SJCRH30 (cell line): ENCODE data around the gene ITK. TPM values are rescaled to one million over a fixed set of nuclear protein-coding genes. Genes with fewer than 3 reads are reported as not detected.

Experiments
- DNase-seq, 2 experiments: peaks; one replicate each; pipeline ENCODE4 v3.0.0-alpha.2; 2015 to 2020
- H3K27ac ChIP-seq: fragments of 250-450 bp; sonication (Bioruptor Pico); 2 replicates; pipeline ENCODE4 v1.5.1; 2020; ENCODE audit warnings: mild to moderate bottlenecking, moderate library complexity
- H3K27me3 ChIP-seq: fragments of 250-450 bp; sonication (Bioruptor Pico); 2 replicates; pipeline ENCODE4 v1.5.1; 2020; ENCODE audit warnings: mild to moderate bottlenecking, moderate library complexity
- H3K36me3 ChIP-seq: fragments of 250-450 bp; sonication (Bioruptor Pico); 2 replicates; pipeline ENCODE4 v1.5.1; 2020; ENCODE audit warnings: mild to moderate bottlenecking, moderate library complexity
- H3K4me1 ChIP-seq: fragments of 250-450 bp; sonication (Bioruptor Pico); 2 replicates; pipeline ENCODE4 v1.5.1; 2020; ENCODE audit warnings: mild to moderate bottlenecking, moderate library complexity
- H3K4me3 ChIP-seq: fragments of 250-450 bp; sonication (Bioruptor Pico); 2 replicates; pipeline ENCODE4 v1.5.1; 2020; ENCODE audit warnings: mild to moderate bottlenecking, moderate library complexity
- H3K9me3 ChIP-seq: fragments of 250-450 bp; sonication (Bioruptor Pico); replicated peaks from 2 replicates; pipeline ENCODE4 v1.5.1; 2020; ENCODE audit warnings: mild to moderate bottlenecking, moderate library complexity
- total RNA-seq: library from RNA; depleted of rRNA; stranded (reverse); fragments of >200 nt; shearing (Covaris generic); gene quantifications from 2 replicates; pipeline ENCODE4 v1.2.3, GENCODE V29; 2014

ITK gene
- total RNA-seq, 1 experiment from 2014 or later = not detected

GRCh38 chr5:157213527-157214243 lies 33.0 kb downstream of the ITK start:
- Histone ChIP-seq H3K9me3 (no peaks in the 10 kb centered on the region), H3K4me1 (no peaks in the 10 kb centered on the region), H3K36me3 (no peaks in the 10 kb centered on the region), H3K4me3 (no peak overlapping the region), H3K27me3 (no peaks in the 10 kb centered on the region), H3K27ac (no peak overlapping the region)
- no peak for DNase-seq

GRCh38 chr5:157214415-157214814 lies 33.8 kb downstream of the ITK start:
- no peaks in the 10 kb centered on the region for H3K36me3 ChIP-seq
- H3K4me1 ChIP-seq = no peaks in the 10 kb centered on the region
- no peak overlapping the region for H3K27ac ChIP-seq
- no peaks in the 10 kb centered on the region for H3K27me3 ChIP-seq
- H3K9me3 ChIP-seq = no peaks in the 10 kb centered on the region
- no peak for DNase-seq
- no peak overlapping the region for H3K4me3 ChIP-seq

GRCh38 chr5:157214861-157215513 lies 34.3 kb downstream of the ITK start:
- Histone ChIP-seq H3K27me3 (no peaks in the 10 kb centered on the region), H3K36me3 (no peaks in the 10 kb centered on the region), H3K27ac (no peak overlapping the region), H3K4me3 (no peak overlapping the region), H3K4me1 (no peaks in the 10 kb centered on the region), H3K9me3 (no peaks in the 10 kb centered on the region)
- DNase-seq = no peak

- no peak overlapping the region for H3K4me3 ChIP-seq
- H3K36me3 ChIP-seq = no peaks in the 10 kb centered on the region
- DNase-seq = no peak
Measured at GRCh38 chr5:157215514-157216167, 35.0 kb downstream of the ITK start.

GRCh38 chr5:157216391-157217142 lies 35.9 kb downstream of the ITK start:
- Histone ChIP-seq H3K27ac (no peak overlapping the region), H3K36me3 (no peaks in the 10 kb centered on the region), H3K27me3 (no peaks in the 10 kb centered on the region), H3K4me3 (no peak overlapping the region), H3K4me1 (no peaks in the 10 kb centered on the region), H3K9me3 (no peaks in the 10 kb centered on the region)
- no peak for DNase-seq

More at GRCh38 chr5:157215514-157216167, 35.0 kb downstream of the ITK start:
- Histone ChIP-seq H3K4me1 (no peaks in the 10 kb centered on the region), H3K27ac (no peak overlapping the region), H3K27me3 (no peaks in the 10 kb centered on the region), H3K9me3 (no peaks in the 10 kb centered on the region)

- no peaks in the 10 kb centered on the region for H3K9me3 ChIP-seq
- H3K36me3 ChIP-seq = no peaks in the 10 kb centered on the region
- no peaks in the 10 kb centered on the region for H3K4me1 ChIP-seq
- H3K27ac ChIP-seq = no peak overlapping the region
- no peak overlapping the region for H3K4me3 ChIP-seq
- DNase-seq = no peak
- no peaks in the 10 kb centered on the region for H3K27me3 ChIP-seq
Measured at GRCh38 chr5:157217289-157218024, 36.8 kb downstream of the ITK start.

GRCh38 chr5:157219491-157220271 lies 39.0 kb downstream of the ITK start:
- Histone ChIP-seq H3K4me3 (no peak overlapping the region), H3K27ac (no peak overlapping the region), H3K9me3 (no peaks in the 10 kb centered on the region), H3K27me3 (no peaks in the 10 kb centered on the region), H3K4me1 (no peaks in the 10 kb centered on the region), H3K36me3 (no peaks in the 10 kb centered on the region)
- no peak for DNase-seq

GRCh38 chr5:157221959-157222358 lies 41.3 kb downstream of the ITK start:
- no peaks in the 10 kb centered on the region for H3K9me3 ChIP-seq
- H3K4me1 ChIP-seq = no peaks in the 10 kb centered on the region
- H3K27me3 ChIP-seq = no peaks in the 10 kb centered on the region
- H3K36me3 ChIP-seq = no peaks in the 10 kb centered on the region
- H3K4me3 ChIP-seq = no peak overlapping the region
- DNase-seq = no peak
- H3K27ac ChIP-seq = no peak overlapping the region

- Histone ChIP-seq H3K4me1 (no peaks in the 10 kb centered on the region), H3K36me3 (no peaks in the 10 kb centered on the region), H3K4me3 (no peak overlapping the region), H3K27ac (no peak overlapping the region), H3K27me3 (no peaks in the 10 kb centered on the region), H3K9me3 (no peaks in the 10 kb centered on the region)
- no peak for DNase-seq
Measured at GRCh38 chr5:157222506-157223230, 42.0 kb downstream of the ITK start.

GRCh38 chr5:157225469-157226422 lies 45.1 kb downstream of the ITK start:
- no peak for DNase-seq
- H3K4me1 ChIP-seq = no peaks in the 10 kb centered on the region
- H3K9me3 ChIP-seq = no peaks in the 10 kb centered on the region
- H3K27ac ChIP-seq = no peak overlapping the region
- H3K27me3 ChIP-seq = 0 out of 2 replicates have a peak, but pooled peaks cover 3% of the 10 kb centered on the region
- H3K4me3 ChIP-seq = no peak overlapping the region
- no peaks in the 10 kb centered on the region for H3K36me3 ChIP-seq

- Histone ChIP-seq H3K27me3 (0 out of 2 replicates have a peak, but pooled peaks cover 3% of the 10 kb centered on the region), H3K27ac (no peak overlapping the region), H3K4me1 (no peaks in the 10 kb centered on the region), H3K4me3 (no peak overlapping the region), H3K36me3 (no peaks in the 10 kb centered on the region), H3K9me3 (no peaks in the 10 kb centered on the region)
- DNase-seq = no peak
Measured at GRCh38 chr5:157230610-157231009, 50.0 kb downstream of the ITK start.

GRCh38 chr5:157232706-157233105 lies 52.1 kb downstream of the ITK start:
- Histone ChIP-seq H3K27me3 (0 out of 2 replicates have a peak, but pooled peaks cover 3% of the 10 kb centered on the region), H3K9me3 (no peaks in the 10 kb centered on the region)

More at GRCh38 chr5:157232706-157233105, 52.1 kb downstream of the ITK start:
- H3K4me1 ChIP-seq = no peaks in the 10 kb centered on the region
- no peak overlapping the region for H3K27ac ChIP-seq
- no peak for DNase-seq
- no peak overlapping the region for H3K4me3 ChIP-seq
- H3K36me3 ChIP-seq = no peaks in the 10 kb centered on the region
